ENCODE results near the gene RABGEF1.
"Not testable (repeated sequence)": the region's sequence is repeated elsewhere in the genome, so short reads cannot be mapped to it uniquely, and the experiment has no call there.

Gene RABGEF1

DNA sequence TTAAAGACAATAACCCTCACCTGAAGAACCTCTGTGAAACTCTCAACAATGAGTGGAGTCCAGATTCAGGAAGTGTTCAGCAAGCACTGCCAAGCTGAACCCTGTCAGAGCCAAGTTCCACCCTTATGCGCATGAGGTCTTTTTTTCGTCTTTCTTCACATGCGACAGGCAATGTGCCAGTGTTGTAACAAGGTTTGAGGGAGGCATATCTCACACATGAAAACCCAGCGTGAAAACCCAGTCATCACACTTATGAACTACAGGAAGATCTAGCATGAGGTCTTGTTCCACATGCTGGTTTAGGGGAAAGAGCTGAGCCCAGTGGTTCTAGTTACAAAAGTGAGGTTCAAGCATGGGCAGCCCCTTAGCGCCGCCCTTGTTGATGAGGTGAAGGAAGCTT, 49.7 kb downstream of the RABGEF1 start:
- no peak overlapping the region for H3K27ac ChIP-seq
- DNase-seq (ENCODE audit: low read depth, low spot score) = no peak

DNA sequence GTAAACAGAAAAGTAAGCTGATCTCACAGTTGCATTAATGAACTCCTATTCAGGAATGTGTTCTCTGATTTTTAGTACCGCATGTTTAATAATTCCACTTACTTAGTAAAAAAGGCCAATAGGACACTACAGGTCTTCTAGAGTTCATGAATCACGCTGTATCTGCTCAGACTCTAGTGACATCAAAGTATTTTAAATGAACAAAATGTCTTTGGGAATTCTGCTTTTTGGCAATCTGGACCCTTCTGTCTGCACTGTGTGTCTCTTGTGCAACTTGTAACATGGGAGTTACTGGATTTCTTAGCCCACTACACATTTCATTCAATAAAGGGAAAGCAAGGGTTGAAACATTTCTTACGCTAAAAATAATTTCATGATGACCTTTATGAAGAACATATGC, 50.2 kb downstream of the RABGEF1 start:
- no peak overlapping the region for H3K27ac ChIP-seq
- no peak for DNase-seq (ENCODE audit: low read depth, low spot score)

DNA sequence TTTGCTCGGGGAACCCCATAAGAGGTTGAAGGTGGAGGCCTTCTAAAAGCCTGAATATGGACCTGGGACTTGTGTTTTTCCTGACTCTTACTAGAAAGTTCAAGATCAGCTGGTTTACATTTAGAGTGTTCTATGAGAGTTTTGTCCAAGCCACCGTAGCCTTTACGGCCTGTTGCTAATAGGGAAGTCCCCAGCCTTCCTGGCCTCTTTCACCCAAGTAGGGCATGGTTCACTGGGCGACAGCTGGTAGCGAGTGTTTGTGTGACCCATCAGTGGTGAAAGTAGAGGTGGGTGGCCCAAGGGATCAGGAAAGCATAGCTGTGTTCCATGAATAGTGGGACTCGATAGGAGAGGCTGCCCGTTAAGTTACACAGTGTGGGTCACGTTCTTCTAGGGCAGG, 60.1 kb downstream of the RABGEF1 start:
- no peak for DNase-seq (ENCODE audit: low read depth, low spot score)
- H3K27ac ChIP-seq = no peak overlapping the region

DNA sequence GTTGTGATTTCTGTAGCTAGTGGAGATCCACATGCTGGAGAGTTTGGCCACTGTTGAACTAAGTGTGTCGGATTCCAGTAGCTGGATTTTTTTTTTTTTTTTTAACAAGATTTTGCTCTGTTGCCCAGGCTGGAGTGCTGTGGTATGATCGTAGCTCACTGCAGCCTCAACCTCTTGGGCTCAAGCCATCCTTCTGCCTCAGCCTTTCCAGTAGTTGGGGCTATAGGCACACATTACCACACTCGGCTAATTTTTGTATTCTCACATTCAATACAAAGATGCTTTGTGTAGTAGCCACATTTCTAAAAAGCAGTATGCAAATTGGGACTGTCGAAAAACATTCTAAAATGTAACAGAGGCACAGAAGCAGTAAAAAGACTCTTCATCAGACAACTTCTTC, 63.5 kb downstream of the RABGEF1 start:
- no peak for DNase-seq (ENCODE audit: low read depth, low spot score)

DNA sequence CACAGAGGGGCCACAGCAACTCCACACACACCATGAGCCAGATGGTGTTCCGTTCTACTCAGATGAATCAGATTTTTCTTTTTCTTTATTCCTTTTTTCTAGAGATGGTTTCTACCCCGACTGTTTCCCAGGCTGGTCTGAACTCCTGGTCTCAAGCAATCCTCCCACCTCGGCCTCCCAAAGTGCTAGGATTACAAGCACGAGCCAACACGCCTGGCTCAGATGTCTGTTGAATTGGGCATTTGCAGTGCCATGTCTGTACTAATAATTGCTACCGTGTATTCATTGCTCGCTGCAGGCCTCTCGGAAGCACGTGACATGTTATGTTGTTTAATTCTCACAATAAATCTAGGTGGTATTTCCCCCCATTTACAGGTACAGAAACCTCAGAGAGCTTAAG, 67.2 kb downstream of the RABGEF1 start:
- no peak overlapping the region for H3K27ac ChIP-seq
- no peak for DNase-seq (ENCODE audit: low read depth, low spot score)

More for the DNA sequence above, 63.5 kb downstream of the RABGEF1 start:
- H3K27ac ChIP-seq = no peak overlapping the region

DNA sequence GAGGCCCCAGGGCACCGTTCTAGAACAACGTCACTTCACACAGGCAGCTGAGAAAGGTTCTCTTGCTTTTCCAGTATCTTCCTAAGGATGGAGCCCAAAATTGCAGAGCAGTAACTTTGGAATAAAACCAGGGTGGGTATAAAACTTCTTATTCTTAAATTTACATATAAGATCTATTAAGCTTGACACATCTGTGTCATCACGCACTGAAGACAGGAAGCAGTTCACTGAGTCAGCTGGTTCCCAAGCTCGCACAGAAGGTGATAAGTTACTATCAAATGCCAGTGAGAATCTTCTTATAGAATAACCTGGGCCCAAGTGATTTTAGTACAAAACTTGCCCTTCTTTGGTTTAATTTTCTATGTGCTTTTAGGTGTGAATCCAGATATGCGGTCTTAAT, 70.2 kb downstream of the RABGEF1 start:
- DNase-seq (ENCODE audit: low read depth, low spot score) = no peak
- H3K27ac ChIP-seq = no peak overlapping the region

DNA sequence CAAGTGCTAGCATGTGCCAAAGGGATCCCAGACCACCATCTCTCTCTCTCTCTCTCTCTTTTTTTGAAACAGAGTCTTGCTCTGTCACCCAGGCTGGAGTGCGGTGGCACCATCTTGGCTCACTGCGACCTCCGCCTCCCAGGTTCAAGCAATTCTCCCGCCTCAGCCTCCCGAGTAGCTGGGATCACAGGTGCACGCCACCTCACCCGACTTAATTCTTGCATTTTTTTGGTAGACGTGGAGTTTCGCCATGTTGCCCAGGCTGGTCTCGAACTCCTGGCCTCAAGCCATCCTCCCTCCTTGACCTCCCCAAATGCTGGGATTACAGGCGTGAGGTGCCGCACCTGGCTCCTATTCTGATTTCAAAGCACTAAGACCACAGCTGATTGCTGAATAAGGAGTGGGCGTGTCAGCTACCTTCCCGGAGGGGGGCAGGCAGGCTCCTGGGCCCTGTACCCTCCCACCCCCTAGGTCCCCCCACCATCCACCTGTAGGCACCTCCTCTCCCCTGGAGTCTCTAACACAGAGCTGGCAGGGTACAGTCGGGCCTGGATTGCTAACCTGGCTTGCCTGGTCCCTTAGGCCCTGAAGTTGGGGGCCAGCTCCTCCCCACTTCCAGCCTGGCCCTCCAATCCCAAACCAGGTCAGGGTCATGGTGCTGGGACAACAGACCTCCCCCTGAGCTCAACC, 74.8 kb downstream of the RABGEF1 start:
- not testable (repeated sequence) for H3K27ac ChIP-seq; DNase-seq (ENCODE audit: low read depth, low spot score)

DNA sequence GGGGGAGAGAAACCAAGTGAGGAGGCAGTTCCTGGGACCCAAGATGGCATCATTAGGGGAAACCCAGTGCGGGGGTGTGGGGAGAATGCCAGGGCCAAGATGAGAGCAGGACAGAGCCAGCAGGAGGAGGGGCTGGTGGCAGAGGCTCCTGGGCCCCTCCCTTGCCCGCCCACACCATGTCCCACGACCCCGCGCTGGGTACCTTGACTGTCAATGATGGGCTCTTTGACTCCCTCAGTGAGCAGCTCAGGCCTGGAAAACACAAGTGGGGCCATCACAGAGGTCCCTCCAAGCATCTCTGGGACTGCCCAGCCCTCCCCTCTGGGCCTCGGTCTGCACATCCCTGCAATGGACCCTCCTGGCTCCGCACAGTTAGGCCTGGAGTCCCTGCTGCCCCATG, 75.4 kb downstream of the RABGEF1 start:
- DNase-seq (ENCODE audit: low read depth, low spot score) = no peak
- no peak overlapping the region for H3K27ac ChIP-seq

DNA sequence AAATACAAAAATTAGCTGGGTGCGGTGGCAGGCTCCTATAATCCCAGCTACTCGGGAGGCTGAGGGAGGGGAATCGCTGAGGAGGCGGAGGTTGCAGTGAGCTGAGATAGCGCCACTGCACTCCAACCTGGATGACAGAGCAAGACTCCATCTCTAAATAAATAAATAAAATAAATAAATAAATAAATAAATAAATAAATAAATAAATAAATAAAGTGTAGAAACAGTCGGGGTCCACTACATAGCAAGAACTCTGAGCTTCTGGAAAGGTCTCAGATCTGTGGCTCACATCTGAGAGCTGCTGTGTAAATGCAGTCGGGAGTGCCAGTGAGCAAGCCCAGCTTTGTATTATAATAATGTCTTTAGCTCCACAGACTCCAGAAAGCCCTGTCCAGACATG, 76.1 kb downstream of the RABGEF1 start:
- not testable (repeated sequence) for H3K27ac ChIP-seq; DNase-seq (ENCODE audit: low read depth, low spot score)

DNA sequence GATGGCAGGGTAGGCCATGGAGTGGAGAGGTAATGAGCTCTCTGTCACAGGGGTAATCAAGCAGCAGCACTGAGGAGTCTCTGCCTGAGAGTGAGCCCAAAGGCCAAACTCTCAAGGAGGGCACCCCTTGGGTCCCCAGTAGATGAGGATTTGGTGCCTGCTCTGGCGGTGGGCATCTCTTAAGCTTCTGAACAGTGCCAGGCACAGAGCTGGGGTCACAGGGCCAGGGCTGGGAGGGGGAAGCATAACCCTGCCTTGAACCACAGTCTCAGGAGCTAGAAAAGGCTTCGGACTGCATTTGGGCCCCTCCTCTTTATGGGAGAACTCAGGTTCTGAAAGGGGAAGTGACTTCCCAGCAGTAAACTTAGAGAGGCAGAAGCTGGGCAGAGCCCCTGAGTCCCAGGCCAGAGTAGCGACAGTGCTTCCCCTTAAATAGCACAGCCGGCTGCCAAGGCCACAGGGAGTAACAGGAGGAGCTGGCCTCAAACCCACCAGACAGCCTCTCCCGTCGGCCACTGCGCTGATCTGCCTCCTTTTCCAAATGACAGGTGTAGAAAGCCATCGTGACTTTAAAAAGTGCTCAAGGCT, 76.8 kb downstream of the RABGEF1 start:
- not testable (repeated sequence) for H3K27ac ChIP-seq

DNA sequence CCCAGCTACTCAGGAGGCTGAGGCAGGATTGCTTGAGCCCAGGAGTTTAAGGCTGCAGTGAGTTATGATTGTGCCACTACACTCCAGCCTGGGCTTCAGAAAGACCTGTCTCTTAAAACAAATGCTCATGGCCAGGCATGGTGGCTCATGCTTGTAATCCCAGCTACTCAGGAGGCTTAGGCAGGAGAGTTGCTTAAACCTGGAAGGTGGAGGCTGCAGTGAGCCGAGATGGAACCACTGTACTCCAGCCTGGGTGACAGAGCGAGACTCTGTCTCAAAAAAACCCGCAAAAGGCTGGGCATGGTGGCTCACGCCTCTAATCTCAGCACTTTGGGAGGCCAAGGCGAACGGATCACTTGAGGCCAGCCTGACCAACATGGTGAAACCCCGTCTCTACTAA, 77.4 kb downstream of the RABGEF1 start:
- not testable (repeated sequence) for H3K27ac ChIP-seq; DNase-seq (ENCODE audit: low read depth, low spot score)

More for the DNA sequence above, 76.8 kb downstream of the RABGEF1 start:
- not testable (repeated sequence) for DNase-seq (ENCODE audit: low read depth, low spot score)

DNA sequence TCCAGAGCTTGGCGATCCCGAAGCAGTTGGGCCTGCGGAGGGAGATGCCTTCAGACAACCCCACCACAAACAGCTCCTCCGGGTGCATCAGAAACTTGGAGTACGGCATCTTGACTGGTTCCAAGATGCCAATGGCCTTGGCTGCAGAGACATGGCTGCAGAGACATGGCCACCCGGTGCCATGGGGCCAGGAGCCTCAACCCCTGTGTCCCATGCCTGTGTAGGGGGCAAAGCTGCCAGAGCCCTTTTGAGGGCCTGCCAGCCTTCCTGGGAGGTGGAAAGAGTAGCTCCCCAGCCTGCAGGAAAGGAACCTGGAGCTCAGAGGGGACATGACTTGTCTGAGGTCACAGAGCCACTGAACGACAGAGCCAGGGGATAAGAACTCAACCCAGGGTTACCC, 83.5 kb downstream of the RABGEF1 start:
- DNase-seq (ENCODE audit: low read depth, low spot score) = no peak

DNA sequence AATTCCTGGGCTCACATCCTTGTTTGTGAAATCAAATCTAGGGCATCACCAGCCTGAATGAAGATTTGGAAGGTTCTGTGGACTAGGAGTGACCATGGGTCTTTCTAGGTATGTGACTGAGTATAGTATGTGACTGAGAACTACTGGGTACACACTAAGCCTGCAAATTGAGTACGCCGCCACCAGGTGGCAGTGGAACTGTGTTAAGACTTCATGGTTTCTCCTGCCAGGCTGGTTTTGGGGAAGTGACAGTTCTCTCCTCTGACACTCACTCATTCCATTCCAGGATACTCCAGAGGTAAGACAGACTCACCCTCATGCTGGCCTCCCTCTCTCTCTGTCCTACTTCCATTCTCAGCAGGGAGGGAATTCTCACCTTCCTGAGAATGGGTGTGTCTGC, 85.0 kb downstream of the RABGEF1 start:
- DNase-seq (ENCODE audit: low read depth, low spot score); H3K27ac ChIP-seq: not testable (repeated sequence)

More for the DNA sequence above, 83.5 kb downstream of the RABGEF1 start:
- H3K27ac ChIP-seq = no peak overlapping the region

DNA sequence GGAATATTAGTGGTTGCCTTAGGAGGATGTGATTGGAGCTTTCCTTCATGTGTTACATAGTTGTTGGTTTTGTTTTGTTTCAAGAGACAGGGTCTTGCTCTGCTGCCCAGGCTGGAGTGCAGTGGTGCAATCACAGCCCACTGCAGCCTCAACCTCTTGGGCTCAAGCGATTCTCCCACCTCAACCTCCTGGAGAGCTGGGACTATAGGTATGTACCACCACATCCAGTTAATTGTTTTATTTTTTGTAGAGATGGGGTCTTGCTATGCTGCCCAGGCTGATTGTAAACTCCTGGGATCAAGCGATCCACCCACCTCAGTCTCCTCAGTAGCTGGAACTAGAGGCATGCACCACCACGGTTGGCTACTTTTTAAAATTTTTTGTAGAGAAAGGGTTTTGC, 86.1 kb downstream of the RABGEF1 start:
- DNase-seq (ENCODE audit: low read depth, low spot score) = no peak

DNA sequence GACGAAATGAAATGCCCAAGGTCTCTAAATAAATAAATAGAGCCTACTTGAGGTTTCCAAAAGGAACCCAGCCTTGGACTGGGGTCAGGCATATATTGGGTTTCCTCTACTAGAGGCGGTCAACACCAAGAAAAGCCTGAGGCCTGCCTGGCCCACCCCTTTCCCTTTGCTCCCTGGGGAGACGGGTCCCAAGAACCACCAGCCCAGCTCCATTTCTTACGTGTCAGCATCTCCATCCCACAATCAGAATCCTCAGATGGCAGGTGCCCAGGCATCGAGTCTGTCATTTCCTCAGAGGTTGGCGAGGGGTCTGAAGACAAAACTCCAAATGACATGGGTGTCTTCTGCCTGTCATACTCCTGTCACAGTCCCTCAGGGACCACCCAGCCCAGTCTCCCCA, 90.4 kb downstream of the RABGEF1 start:
- DNase-seq (ENCODE audit: low read depth, low spot score); H3K27ac ChIP-seq: not testable (repeated sequence)

More for the DNA sequence above, 86.1 kb downstream of the RABGEF1 start:
- H3K27ac ChIP-seq = no peak overlapping the region

DNA sequence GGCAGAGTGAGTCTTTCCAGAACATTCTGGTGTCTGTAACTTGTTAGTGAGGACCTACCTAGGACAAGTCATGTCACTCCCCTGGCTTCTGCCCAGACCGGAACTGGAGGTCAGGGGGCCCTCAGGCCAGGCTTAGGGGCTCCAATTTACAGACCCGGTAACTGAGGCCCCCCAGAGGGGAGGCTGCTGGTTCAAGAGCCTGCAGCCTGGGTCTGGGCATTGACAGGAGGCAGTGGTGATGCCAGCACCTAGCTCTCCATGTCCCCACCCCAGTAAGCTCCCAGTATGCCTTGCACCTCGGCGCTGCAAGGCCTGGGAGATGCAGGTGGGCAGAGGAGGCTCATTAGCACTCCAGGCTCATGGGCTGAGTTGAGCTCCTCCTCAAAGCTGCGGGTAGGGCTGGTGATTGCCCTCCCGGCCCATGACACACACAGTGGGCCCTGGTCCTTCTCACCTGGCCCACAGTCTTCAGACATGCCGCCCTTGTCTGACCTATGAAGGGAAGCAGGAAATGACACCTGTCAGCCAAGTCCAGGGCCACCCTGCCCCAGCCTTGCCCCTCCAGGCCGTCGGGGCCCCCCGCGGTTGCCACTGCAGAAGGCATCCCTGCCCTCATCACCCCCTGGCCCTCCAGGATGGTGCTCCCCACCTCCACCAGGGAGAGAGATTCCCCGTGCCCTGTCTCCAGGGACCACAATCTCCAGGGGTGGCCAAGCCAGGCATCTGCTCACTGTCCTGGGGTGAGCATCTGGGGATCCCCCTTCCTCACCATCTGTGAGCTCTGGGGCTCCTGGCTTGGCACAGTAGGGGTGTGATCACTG, 92.2 kb downstream of the RABGEF1 start:
- H3K27ac ChIP-seq = no peak overlapping the region

DNA sequence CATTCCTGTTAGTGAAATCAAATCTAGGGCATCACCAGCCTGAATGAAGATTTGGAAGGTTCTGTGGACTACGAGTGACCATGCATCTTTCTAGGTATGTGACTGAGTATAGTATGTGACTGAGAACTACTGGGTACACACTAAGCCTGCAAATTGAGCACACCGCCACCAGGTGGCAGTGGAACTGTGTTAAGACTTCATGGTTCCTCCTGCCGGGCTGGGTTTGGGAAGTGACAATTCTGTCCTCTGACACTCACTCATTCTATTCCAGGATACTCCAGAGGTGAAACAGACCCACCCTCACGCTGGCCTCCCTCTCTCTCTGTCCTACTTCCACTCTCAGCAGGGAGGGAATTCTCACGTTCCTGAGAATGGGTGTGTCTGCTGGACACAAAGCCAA, 96.5 kb downstream of the RABGEF1 start:
- H3K27ac ChIP-seq = no peak overlapping the region
- DNase-seq (ENCODE audit: low read depth, low spot score) = no peak

More for the DNA sequence above, 92.2 kb downstream of the RABGEF1 start:
- DNase-seq (ENCODE audit: low read depth, low spot score) = no peak

DNA sequence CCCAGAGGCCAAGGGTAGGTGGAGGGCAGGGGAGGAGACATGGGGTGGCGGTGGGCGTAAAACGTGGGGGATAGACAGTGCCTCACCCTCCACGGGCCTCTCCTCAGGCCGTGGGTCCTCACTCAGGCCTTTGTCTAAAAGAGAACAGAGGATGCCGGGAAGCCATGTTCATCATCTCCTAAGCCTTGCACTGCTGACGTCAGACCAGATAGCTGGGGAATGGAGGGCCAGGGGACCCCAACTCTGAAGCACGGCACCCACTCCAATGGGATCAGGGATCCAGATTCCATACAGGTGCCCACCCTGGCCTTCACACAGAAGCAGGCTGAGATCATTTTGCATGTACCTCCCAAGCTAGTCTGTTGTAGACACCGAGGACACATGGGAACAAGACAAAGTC, 97.1 kb downstream of the RABGEF1 start:
- no peak overlapping the region for H3K27ac ChIP-seq
- DNase-seq (ENCODE audit: low read depth, low spot score) = no peak

DNA sequence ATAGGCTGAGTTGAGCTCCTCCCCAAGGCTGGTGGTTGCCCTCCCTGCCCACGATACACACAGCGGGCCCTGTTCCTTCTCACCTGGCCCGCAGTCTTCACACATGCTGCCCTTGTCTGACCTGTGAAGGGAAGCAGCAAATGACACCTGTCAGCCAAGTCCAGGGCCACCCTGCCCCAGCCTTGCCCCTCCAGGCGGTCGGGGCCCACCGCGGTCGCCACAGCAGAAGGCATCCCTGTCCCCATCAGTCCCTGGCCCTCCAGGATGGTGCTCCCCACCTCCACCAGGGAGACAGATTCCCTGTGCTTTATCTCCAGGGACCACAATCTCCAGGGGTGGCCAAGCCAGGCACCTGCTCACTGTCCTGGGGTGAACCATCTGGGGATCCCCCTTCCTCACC, 99.3 kb downstream of the RABGEF1 start:
- H3K27ac ChIP-seq = no peak overlapping the region
- DNase-seq (ENCODE audit: low read depth, low spot score) = no peak

DNA sequence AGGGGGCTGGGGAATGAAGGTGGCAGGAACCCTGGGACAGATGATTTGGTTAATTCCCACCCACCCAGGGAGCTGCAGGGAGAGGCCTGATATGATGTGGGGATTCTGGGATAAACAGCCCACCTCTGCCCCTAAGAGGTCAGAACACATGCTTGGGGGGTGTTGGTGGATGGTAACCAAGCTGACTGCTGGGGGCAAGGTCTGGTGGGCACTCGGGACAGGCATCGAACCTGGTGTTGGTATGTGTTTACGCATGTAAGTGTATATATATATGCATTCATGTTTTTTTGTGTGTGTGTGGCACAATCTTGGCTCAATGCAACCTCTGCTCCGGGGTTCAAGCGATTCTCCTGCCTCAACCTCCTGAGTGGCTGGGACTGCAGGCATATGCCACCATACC, 99.8 kb downstream of the RABGEF1 start:
- no peak for DNase-seq (ENCODE audit: low read depth, low spot score)
- H3K27ac ChIP-seq = no peak overlapping the region

DNA sequence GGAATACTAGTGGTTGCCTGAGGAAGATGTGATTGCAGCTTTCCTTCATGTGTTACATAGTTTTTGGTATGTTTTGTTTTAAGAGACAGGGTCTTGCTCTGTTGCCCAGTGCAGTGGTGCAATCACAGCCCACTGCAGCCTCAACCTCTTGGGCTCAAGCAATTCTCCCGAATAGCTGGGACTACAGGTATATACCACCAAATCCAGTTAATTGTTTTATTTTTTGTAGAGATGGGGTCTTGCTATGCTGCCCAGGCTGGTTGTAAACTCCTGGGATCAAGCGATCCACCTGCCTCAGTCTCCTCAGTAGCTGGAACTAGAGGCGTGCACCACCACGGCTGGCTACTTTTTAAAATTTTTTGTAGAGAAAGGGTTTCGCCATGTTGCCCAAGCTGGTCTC, 101.4 kb downstream of the RABGEF1 start:
- H3K27ac ChIP-seq = no peak overlapping the region
- DNase-seq (ENCODE audit: low read depth, low spot score) = no peak
